LHCN-M2 (cell line): ENCODE results near the gene EMX1. TPM values are rescaled to one million over a fixed set of nuclear protein-coding genes. Genes with fewer than 3 reads are reported as not detected.

ENCODE experiments used
- DNase-seq: peaks from one replicate; pipeline ENCODE4 v3.0.0-alpha.2; 2012; ENCODE audit warnings: low read depth
- total RNA-seq: library from RNA; depleted of rRNA; stranded (reverse); fragments of >200 nt; gene quantifications from 2 replicates; pipeline ENCODE4 v1.2.3, GENCODE V29; 2014

The EMX1 gene
- total RNA-seq, 1 experiment from 2014 or later = not detected

DNA sequence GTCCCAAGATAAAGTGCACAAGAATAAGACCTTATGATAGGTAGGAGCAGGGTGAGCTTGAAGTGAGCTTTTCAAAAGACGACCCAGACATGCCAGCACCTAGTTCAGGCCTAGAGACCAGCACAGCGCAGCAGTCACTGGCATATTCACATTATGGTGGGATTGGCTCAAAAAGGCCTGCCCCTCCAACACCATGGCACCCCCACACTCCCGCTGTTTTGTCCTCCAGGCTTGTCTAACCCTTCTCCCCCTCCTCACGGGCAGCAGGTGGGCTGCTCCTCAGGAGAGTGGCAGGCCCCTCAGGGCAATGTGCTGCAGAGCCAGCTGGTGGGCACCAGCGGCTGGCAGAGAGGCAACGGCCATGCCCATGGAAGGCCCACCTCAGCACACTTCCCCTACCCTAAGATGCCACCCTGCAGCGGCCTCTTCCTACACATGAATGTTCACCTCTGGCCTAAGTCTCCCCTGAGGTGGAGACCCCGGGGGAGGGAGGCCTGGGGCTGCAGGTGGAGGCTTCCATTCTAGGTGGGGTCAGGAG is 25.6 kb downstream of the EMX1 start:
- no peak for DNase-seq

GRCh38 chr2:72943540-72944395 is 26.4 kb downstream of the EMX1 start:
- no peak for DNase-seq

DNA sequence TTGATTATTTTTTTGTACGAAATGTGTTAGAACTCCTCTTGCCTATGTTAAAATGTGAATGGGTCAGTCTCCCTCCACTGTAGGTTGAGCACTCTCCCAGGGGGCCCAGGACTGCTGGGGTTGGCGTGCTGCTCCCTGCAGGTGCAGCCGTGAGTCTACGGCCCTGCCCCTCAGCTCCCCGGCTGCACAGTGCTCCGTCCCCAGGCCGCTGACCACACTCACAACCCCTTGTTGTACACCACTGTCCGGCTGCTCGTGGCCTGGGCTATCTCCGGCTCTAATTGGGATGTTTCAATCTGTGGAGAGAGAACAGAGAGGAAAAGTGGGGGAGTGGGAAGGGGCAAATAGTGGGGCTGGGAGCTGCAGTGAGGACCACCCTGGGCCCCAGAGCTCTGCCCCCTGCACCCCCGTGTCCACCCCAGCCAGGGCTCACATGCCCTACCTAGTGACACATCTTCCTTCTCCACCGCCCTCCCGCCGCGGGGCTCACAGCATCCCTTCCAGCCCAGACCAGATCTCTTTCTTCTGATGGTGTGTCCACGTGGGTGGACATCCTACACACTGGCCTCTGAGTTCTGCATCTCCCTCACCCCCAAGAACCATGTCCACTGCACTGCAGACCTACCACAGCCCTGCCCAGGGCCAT is 27.6 kb downstream of the EMX1 start:
- no peak for DNase-seq

GRCh38 chr2:72945450-72946019 is 28.2 kb downstream of the EMX1 start:
- no peak for DNase-seq

DNA sequence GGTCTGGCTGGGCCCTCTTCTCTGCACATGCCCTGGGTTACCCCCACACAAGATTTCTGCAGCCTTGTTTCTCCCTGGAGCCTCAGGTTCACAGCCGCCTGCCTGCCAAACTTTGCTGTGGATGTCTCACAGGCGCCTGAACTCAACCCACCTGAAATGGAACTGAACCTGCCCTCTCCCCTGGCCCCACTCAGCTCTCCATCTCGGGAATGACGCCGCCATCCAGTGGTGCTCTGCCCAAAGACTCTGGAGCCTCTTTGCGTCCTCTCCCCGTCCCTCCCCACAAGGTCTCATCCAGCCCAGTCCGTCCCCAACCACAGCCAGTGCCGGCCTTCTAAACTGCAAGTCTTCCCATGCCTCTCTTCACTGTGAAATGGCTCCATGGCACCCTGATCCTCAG is 29.1 kb downstream of the EMX1 start:
- no peak for DNase-seq

- no peak for DNase-seq
Measured at GRCh38 chr2:72947952-72948830, 30.9 kb downstream of the EMX1 start.

GRCh38 chr2:72949045-72949444 is 31.7 kb downstream of the EMX1 start:
- no peak for DNase-seq

DNA sequence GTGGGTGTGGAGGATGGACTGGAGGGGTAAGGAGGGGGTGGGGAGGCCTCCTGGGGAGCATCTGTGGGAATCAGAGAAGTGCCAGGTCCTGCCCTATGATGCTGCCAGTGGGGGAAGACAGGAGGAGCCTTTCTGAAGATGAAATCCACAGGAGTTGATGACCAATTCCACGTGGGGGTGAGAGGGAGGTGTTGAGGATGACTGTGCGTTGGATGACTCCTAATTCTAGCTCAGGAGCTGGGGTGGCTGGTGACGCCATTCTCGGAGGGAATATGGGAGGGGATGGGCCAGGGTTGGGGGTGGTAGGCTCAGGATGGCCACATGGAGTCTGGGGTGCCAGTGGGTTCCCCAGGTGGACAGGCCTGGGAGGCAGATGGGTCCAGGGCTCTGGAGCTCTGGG is 32.3 kb downstream of the EMX1 start:
- DNase-seq = no peak

- DNase-seq = no peak
Measured at GRCh38 chr2:72950558-72951255, 33.4 kb downstream of the EMX1 start.

DNA sequence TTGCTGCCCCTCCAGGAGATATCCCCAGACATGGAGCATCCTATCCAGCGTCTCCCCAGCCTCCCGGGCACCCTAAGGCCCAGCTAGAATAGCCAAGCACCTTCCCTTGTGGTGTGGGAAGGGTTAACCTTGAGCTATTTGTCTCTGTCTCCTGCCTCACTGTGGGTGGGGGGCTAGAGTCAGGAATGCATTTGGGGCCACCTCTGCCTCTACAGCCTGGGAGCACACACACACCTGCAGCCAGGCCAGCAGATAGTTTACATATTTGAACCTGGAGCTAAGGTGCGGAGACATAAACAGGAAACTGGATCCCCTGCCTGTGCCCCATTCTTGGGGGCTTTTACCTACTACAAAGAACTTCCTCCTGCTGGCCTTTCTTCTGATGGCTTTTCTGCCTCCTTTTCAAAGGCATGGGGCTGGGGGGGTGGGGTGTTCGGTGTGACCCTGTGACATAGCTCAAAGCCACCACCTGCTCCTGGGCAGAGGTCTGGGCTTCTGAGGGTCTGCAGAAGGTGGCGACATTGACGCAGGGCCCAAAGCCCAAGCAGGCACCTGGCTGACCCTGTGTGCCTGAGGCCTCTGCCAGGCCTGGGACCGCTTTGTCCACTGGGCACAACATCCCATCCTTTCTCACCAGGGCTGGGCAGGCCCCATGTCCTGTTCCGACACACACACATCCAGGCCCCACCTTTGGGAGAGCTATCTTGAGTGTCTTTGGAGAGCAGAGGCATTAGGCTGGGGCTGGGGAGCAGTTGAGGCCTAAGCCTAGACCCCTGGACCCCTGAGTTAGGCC is 34.2 kb downstream of the EMX1 start:
- no peak for DNase-seq

DNA sequence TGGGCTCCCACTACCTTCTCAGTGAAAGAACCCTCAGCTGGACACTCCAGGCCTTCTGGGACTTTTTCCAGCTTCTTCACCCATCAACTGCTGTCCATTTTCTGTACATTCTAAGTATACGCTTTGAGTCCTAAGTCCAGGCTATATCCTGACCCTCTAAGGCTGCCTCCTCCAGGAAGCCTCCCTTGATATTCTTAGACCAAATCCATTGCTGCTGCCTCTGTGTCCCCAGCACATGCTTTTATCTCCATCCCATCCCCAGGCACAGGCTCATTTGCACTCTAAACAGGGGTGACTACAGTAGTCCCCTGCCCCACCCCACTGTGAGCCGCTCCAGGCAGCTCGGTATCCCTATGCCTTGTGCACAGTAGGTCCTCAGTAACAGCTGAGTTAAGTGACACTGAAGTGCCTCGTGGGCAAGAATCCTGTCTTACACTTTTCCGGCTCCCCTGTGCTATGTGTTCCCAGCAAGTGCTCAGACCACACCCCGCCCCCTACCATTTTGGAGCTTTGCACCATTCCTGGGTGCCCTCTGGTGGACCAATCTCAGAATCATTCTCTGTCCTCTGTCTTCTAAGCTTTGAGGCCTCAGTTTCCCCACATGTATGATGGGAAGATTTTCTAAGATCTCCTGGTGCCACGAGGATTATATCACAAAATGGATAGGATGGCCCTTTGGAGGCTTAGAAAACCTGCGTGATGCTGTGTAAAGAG is 34.9 kb downstream of the EMX1 start:
- no peak for DNase-seq

GRCh38 chr2:72952961-72953360 is 35.6 kb downstream of the EMX1 start:
- DNase-seq = no peak

DNA sequence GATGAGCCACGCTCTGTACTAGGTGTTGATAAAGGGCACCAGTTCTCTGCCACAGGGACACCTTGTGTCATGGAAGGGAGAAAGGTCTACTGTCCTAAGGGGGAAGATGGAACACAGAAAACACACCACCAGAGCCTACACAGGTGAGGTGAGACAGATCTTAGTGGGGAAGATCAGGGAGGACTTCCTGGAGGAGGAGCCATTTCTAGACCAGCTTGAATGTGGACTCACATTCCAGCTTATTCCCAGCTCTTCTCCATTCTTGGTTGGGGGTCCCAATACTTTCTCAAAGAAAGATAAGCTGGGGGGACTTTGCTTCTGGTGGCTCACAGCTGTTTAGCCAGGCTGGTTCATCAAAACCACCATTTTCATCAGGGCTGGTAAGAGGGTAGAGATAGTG is 36.2 kb downstream of the EMX1 start:
- DNase-seq = no peak

- DNase-seq = no peak
Measured at GRCh38 chr2:72953976-72954375, 36.7 kb downstream of the EMX1 start.

GRCh38 chr2:72954376-72955227 is 37.3 kb downstream of the EMX1 start:
- DNase-seq = peak; percentile 22

DNA sequence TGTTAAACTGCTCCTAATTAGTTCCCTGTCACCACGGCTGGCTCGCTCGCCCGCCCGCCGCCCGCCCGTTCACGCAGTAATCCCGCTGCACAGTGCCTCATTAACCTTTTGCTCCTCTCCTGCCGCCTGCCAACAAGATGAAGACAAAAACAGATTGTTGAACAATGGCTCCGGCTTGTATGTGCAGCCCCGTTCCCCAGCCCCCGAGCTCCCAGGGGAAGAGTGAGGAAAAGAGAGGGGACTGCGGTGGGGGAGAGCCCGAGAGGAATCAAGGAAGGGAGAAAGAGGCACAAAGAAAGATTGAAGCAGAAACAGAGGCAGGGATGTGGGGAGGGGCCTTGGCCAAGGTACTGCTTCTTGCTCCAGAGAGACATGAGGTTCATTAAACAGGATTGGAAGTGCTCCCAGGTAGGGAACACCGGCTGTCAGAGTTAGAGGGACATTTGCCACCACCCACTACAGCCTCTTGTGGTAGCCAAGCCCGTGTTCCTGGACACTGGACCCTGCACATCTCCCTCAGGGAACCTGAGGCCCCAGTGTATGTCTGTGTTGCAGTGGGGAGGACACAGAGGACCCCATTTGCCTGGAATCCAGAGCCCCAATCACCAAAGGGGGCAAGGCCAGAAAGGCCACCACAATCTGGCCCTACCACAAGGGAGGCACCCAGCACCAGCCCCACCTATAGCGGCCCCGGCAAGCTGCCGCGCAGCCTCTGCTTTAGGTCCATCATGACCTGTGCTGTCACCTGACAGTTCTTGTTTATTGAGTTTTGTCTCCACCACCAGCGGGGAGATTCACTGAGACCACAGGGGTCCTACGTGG is 38.1 kb downstream of the EMX1 start:
- DNase-seq = no peak

- DNase-seq = no peak
Measured at GRCh38 chr2:72956050-72956395, 38.7 kb downstream of the EMX1 start.

- DNase-seq = no peak
Measured at GRCh38 chr2:72956936-72957335, 39.6 kb downstream of the EMX1 start.
